Fibroblast of pulmonary artery (primary cell): ENCODE measurements around the gene SPIN2B.
A peak's percentile ranks its signal among the peaks of the same experiment; 100 is the strongest.
"Not testable (repeated sequence)": the region's sequence is repeated elsewhere in the genome, so short reads cannot be mapped to it uniquely, and the experiment has no call there.

Experiments
- DNase-seq: peaks from one replicate; pipeline ENCODE4 v3.0.0-alpha.2; 2010; ENCODE audit warnings: low read depth
- H3K4me3 ChIP-seq: replicated peaks from 2 replicates; pipeline ENCODE4 v1.5.1; 2011; ENCODE audit warnings: low read depth, mild to moderate bottlenecking, control low read depth, low read length, moderate library complexity
- TF ChIP-seq, protein P1 (sequence below): IDR thresholded peaks from 2 replicates; pipeline ENCODE4 v1.5.1; 2011; ENCODE audit warnings: mild to moderate bottlenecking, control low read depth, low read length, inconsistent platforms; ENCODE audit errors: missing control alignments

Gene SPIN2B

DNA sequence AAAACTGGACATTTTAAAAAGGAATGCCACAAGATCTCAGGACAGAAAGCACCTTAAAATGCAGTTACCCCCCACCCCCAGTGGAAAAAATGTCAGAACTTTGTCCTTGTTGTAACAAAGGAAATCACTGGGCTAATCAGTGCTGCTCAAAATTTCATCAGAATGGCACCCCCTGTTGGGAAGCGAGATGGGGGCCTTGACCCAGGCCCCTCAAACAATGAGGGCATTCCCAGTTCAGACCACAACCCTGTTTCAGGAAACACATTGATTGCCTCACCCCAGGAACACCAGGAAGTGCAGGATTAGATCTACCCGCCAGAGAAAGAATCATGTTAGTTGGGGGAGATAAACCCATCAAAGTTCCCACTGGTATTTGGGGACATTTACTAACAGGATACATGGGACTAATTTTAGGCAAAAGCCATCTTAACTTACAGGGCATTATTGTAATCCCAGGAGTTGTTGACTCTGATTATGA lies 16.4 kb downstream of the SPIN2B start:
- TF ChIP-seq, protein P1, sequence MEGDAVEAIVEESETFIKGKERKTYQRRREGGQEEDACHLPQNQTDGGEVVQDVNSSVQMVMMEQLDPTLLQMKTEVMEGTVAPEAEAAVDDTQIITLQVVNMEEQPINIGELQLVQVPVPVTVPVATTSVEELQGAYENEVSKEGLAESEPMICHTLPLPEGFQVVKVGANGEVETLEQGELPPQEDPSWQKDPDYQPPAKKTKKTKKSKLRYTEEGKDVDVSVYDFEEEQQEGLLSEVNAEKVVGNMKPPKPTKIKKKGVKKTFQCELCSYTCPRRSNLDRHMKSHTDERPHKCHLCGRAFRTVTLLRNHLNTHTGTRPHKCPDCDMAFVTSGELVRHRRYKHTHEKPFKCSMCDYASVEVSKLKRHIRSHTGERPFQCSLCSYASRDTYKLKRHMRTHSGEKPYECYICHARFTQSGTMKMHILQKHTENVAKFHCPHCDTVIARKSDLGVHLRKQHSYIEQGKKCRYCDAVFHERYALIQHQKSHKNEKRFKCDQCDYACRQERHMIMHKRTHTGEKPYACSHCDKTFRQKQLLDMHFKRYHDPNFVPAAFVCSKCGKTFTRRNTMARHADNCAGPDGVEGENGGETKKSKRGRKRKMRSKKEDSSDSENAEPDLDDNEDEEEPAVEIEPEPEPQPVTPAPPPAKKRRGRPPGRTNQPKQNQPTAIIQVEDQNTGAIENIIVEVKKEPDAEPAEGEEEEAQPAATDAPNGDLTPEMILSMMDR, result no peak
- no peak for DNase-seq
- no peak overlapping the region for H3K4me3 ChIP-seq

DNA sequence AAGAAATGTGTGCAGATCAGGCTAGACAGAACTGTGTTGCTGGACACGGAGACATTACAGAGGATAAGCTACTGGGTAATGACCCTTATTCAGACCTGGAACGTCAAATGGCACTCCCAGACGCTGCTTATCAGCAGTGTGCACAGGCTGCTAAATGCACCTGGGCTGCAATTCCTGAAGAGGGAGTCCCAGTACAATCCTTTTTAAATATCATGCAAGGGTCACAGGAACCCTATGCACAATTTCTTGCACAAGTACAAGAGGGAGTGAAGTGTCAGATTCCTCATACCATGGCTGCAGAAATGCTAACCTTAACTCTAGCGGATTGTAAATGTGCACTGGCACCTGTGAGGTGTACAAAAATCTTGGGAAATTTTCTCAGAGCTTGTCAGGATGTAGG lies 16.9 kb downstream of the SPIN2B start:
- no peak for DNase-seq
- TF ChIP-seq, protein P1, result no peak
- H3K4me3 ChIP-seq, result no peak overlapping the region

DNA sequence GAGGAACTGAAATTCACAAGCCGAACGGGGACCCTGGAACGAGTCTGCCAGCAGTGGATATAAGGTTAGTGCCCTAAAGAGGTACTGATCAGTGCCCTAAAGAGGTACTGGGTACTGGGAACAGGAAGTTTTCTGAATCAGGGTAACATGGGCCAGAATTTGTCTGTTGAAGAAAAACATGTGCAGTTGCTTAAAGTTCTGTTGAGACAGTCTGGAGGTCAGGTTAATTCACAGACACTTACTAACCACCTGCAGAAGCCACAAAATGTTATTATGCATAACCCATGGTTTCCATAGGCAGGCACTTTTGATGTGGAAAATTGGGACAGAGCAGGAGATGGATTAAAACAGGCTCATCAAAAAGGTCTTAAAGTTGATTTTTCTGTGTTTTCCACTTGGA lies 17.9 kb downstream of the SPIN2B start:
- TF ChIP-seq, protein P1, result no peak
- no peak overlapping the region for H3K4me3 ChIP-seq
- no peak for DNase-seq

DNA sequence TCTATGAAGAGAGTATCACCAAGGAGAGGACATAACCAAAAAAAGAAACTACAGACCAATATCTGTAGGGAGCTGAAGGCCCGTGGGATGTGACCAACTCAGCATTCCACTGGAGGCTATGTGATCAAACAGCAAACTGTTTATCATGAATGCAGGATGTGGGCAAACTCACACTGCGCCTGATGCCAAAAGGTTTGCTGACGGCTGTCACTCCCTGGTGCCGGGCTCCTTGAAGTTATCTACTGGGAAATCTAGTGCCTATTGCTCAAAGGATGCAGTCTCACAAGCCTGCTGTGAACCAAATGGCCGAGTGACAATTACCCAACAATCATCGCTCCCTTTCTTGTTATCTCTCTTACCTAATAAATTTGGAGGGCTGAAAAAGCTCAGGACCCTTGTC lies 18.4 kb downstream of the SPIN2B start:
- DNase-seq, H3K4me3 ChIP-seq: not testable (repeated sequence)

DNA sequence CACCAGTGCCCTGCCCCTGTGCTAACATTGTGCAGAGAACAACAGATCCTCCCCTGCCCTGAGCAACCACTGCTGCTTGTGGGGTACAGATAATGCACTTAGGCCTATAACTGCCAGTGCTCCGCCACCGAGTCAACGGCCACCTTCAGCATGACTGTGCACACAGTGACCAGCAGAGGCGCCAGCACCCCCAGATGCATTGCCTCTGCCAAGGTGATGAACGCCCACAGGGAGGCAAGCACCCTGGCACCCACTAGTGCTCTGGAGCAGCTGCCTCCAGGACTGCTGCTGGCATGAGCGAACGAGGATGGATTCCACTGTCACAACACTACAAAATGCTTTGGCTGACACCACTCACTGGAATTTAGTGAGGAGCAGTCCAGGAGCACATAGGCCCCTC lies 38.2 kb downstream of the SPIN2B start:
- TF ChIP-seq, protein P1, result no peak
- no peak for DNase-seq
- H3K4me3 ChIP-seq, result no peak overlapping the region

DNA sequence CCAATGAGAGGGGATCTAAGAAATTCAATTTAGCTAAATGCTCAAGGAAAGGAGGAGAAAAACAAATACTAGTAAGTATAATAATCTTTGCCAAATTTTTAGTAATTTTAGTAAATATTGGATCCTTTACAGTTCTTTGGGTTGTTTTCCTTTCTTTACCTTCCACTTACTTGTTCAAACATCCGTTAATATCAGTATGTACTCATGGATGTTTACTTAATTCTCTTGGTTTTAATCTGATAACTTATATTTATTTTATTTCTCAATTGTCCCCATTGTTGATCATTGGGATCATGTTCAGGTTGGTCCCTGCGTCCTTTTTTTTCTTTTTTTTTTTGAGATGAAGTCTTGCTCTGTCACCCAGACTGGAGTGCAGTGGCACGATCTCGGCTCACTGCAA lies 46.9 kb downstream of the SPIN2B start:
- H3K4me3 ChIP-seq, result no peak overlapping the region
- TF ChIP-seq, protein P1, result no peak
- no peak for DNase-seq

DNA sequence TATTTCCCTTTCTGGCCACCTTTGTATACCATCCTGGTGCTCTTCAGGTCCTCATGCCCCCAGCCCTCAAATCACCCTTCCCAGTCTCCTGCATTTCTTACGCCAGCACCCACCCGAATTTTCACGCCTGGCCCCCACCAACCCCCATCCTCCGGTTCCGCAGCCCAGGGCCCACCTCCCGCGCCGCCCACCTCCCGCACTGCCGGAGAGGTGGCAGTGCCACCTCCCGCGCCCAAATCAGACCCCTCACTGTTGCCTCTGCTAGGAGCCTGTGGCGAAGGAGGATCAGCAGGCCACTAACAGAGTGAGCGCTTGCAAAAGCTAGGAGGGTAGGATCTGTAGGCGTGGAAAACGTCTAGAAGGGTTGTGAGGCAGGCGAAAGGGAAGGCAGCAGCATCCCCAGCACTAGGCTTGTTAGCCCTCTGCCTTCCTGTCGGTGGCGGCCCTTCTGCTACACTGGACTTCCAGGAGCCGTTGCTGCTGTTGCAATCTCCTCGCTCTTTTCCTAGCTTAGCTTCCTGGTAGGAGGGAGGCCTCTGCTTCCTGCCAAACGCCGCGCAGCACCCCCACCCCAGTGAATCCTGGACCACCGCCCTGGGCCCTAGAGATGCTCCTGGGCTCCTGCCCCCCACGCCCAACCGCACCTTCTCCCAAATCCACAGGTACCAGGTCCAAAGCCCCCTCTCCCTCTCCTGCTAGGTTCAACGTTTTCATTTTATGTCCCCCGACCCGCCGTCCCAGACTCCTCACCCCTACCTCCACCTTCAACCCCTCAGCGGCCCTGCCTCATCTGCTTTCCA lies 51.0 kb downstream of the SPIN2B start:
- peak; percentile 7 for DNase-seq
- peak overlapping the region; percentile 21 for H3K4me3 ChIP-seq
- TF ChIP-seq, protein P1, result no peak
